Hematopoietic multipotent progenitor cell treated with erythropoietin and hydrocortisone succinate and interleukin-3 and kit ligand, for 4 days (in vitro differentiated cells): ENCODE measurements around the gene PURA.
A peak's percentile ranks its signal among the peaks of the same experiment; 100 is the strongest.

Experiments used
- DNase-seq: peaks from one replicate; pipeline ENCODE4 v3.0.0-alpha.2; 2015

The PURA gene

GRCh38 chr5:140110646-140110957, 3.3 kb upstream of the PURA start:
- no peak for DNase-seq

GRCh38 chr5:140111011-140111858, 2.7 kb upstream of the PURA start:
- peak; percentile 41 for DNase-seq

DNA sequence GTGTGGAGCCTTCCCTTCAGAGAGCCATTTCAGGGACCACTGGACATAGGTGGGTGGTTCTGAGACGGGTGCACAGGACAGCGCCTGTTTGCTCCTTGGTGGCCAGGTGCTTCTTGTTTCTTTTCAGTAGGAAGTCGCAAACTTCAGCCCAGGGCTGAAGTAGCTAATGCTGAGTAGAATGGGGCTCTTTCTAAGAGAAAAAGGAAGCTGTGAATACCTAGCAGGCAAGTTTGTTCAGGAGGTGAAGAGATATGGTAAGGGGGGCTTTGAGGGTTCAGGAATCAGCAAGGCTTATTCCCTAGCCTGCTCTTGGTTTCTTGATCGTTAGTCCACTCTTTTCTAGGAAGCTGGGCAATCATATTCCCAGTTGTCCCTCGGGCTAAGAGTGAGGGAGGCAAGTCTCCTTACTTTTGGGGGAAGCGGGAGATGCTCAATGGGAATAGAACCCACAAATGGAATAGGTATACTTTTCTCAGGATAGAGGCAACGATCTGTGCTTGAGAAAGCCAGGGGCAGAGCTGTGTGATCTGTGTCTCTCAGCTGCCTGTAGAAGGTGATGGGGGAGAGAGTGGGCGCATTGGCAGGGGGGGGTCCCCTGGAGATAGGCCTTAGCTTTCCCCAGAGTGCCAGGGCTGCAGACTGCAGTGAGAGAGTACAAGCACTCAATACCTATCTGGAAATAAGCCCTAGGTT, 1.9 kb upstream of the PURA start:
- DNase-seq, result no peak

DNA sequence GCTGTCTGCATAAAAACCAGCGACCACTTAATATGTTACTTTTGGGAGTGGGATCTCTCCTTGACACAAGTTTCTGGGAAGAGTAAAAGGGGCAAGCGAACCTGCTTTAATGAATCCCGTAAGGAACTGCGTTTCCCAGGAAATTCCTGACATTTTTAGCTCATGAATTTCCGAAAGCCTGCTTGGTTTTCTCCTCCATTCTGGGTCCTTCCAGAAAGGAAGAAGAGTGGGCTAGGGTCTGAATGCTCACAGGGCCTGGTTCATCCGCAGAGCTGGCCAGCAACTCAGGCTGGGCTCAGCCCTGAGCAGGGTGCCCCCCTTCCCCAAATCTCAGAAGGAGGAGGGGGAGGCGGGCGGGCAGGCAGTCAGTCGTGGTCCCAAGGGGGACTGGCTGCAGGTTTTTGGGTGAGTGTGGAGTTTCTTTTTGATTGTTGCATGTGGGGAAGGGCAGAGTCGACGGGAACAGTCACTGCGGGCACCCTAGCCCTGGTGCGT, 1.2 kb upstream of the PURA start:
- no peak for DNase-seq

- peak; percentile 25 for DNase-seq
Measured at GRCh38 chr5:140113180-140113698, 670 bp upstream of the PURA start.

GRCh38 chr5:140114341-140115185, 654 bp downstream of the PURA start:
- DNase-seq, result peak; percentile 73

DNA sequence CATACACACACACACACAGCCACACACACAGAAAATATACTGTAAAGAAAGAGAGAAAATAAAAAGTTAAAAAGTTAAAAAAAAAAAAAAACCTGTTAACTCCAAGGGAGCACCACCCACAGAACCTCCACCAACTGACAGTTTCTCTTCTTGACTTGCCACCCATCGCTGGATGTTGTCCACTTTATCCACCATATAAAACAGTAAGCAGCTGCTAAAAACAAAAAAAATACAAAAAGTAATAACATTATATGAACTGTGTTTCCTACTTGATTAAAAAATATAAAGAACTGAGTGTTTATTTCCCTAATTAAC, 1.2 kb downstream of the PURA start:
- no peak for DNase-seq

DNA sequence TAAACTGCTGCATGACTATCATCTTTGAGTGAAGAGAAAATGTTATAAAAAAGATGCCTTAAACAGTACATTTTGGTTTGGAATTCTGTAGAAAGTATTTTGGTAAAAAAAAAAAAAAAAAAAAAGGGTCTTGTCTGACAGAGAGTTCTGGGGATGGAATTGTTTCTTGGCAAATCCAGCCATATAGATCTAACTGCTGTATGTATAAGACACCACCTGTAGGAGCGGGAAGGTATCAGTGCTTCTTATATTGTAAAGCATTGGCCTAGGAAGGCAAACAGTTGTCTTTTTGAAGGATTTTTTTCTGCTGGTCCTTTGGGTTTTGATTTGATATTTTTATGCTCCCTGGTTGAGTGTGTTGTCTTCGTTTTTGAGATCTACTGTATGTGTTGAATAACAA, 2.8 kb downstream of the PURA start:
- peak; percentile 29 for DNase-seq

DNA sequence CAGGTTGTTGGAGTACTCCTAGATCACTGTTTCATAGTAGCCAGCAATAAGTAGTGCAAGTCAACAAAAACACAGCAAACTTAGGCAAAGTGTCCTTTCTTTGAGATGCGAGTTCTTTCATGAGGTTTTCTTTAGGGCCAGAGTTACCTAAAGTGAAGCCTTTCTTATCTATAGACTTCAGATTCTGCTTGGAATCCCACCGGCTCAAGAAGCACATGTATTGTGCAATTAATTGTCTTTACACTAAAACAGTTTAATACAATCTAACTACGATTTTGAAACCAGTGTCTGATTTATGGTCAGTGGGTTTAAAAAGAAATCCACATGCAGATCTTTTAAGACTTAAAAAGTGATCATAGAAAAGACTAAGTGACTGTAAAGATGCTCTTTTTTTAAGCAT, 3.6 kb downstream of the PURA start:
- DNase-seq, result no peak

- peak; percentile 47 for DNase-seq
Measured at GRCh38 chr5:140118302-140118936, 4.5 kb downstream of the PURA start.

DNA sequence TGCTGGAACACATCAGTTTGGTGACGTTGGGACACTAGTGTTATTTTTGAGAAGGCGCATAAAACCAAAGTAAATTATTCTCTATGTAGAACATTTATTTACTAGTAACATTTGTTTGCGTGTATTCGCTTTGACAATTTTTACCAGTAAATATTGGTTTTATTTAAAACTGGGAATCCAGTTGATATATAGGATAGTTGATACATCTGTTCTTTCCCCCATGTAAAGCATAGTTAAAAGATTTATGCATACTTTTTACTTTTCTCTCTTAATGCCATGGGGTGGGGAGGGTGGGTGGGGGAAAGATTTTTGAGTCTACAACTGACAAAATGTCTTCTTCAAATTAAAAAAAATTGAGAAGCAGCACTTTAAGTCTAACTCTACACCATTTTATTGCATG, 11.7 kb downstream of the PURA start, which contains the start of gene IGIP:
TSS of gene IGIP (plus strand) at position 301 of the 400 bp plus-strand sequence. CDS start 2,540 bp downstream, outside the sequence.
- no peak for DNase-seq

DNA sequence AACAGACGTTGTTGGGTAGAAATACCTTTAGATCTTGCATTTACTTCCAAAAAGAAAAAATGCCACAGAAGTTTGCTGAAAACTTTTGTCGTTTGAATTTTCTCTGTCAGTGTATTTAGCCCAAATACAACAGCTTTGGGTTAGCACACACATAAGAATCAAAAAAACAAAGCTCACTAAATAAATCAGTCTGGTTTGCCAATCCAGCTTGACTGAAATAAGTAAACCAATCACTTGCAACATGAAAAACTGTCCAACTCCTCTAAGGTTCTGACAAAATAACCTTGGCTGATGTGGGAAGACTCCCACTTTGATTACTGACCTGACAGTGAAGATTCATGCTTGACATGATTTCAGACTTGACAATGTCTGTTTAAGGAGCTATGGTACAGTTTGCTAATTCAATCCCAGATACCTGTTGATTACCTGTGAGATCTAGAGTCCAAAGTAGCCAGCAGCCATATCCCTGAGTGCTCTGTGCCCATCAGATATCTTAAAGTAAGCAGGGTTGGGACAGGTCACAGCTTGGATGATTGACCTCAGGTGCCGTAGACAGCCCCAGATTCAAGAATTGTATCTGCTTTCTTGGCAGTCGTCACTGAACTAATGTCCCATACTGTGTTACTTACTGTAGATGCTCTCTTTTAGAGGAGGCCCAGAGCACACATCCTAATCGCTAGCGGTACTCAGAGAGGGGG, 12.6 kb downstream of the PURA start:
- DNase-seq, result no peak

DNA sequence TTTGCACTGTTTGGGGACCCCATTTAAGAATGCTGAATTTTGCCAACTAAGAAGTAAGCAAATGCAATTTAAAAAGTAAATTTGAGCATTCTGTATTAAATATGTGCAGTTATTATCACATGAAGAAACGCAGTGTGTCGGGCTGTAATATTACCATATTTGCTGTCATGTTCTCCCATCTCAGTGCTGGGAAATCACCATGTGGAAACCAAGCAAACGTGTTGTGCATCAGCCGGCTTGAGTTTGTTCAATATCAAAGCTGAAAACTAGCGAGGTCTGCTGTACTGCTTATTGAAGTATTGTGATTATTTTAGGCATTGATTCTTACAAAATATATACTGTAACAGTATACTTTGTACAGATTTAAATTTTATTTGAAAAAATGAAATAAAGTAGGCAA, 14.5 kb downstream of the PURA start:
- no peak for DNase-seq

DNA sequence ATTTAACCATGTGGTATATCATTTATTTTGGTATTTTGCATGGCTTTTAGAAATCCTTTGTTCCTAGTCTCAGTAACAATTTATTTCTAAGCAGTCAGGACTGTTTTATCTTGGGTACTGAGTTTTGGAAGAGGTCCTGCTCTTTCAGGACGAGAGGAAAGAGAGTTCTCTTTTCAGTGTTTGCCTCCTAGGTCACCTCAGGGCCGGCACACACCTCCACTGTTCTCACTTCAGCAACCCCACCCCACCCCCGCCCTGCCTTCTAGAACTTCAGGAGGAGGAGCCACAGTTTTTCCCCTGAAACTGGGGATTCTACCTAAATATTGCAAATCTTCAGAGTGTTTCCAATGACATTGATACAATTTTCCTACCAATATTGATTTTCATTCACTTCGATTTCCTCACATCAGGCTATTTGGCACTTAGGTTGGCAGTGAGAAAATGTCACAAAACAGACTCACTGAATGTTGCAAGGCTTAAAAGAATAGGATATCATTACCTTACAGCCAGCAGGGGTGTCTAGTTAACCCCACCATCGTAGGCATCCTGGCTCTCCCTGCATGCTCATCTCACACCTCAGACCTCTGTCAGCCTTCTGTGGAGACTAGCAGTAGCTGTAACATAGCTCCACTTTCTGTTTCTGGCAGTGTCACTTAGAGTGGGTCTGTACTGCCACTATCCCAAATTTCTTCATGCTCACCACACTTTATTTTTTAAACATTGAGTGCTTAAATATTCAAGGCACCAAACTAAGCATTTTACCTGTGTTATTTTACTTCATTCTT, 17.2 kb downstream of the PURA start:
- no peak for DNase-seq

DNA sequence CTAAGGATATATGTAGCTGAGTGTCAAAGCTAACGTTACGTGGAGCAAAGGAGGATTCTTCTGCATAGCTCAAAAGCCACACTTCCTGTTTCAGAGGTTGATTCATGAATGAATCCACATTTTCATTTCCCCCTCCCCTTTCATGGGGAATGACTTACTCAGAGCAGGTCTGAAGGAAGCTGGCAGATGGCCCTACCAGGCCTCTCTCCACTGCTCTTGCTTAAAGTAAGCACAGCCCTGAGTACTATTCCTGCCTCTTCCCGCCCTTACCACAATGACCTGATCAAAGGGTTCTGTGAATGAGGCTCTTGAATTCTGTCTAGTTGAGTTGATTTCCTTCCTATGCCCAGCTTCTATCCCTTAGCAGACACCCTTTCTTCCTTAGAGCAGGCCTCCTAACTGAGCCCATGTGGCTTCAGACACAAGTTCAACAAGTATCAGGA, 18.1 kb downstream of the PURA start:
- peak; percentile 43 for DNase-seq

GRCh38 chr5:140133514-140134167, 19.7 kb downstream of the PURA start:
- no peak for DNase-seq

DNA sequence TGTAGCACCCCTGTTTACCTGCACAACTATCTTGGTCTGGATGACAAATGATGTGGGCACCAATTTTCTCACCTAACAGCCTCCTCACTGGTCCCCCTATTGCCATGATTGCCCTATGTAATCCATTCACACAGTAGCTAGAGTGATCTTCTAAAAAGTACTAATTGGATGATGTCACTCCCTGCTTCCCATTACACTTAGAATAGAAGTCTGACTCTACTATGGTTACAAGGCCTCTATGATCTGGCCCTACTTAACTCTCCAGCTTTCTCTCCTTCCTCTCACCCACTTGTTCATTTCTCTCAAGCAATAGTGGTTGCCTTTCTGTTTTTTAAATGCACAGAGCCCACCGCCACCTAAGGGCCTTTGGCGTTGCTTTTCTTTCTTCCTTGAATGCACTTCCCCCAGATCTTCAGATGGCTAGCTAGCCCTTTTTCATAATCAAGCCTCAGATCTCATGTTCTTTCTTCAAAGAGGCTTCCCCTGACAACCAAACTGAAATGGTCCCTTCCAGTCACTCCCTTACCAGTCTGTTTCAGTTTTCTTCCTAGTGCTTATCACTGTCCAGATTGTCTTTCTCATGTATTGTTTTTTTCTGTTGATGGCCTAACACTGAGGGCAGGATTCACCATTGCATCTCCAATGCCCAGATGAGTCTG, 20.5 kb downstream of the PURA start:
- peak; percentile 33 for DNase-seq

DNA sequence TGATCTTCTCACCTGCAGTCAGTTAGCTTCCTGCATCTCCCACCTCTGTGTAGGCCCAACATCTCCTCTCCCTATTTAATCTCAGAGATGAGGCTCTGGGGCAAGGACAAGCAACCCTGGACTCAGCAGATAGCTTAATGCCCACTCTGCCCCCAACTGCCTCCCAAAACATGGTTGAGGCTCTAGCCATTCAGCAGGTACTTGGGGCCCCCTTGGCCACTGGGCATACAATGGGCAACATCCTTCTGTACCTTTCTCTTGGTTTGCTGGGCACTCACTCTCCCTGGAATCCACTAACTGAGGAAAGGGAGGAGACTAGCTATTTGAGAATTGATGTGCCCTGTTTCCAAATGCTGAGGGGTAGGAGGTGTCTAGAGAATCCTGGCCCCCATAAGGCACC, 21.2 kb downstream of the PURA start:
- DNase-seq, result no peak

- DNase-seq, result no peak
Measured at GRCh38 chr5:140136624-140137023, 22.7 kb downstream of the PURA start.

DNA sequence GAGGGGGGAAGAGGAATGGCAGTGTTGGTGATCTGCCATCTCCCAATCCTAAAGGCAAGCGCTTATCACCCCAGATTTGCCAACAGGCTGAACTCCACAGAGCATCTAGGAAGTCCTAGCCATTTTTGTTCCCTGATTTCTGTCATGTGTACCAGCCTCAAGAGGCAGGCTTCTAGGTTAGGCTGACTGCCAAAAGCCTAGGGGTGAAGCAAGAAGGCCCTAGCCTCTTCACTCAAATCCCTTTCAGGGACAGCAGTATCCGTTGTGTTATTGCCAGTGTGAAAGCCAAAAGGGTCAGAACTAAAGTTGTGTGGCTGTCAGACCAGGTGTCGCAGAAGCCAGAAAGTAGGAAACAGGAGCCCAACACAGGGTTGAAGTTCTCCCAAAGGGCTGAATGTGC, 26.5 kb downstream of the PURA start:
- DNase-seq, result no peak
